ENCODE measurements around the gene VWA8. TPM values are rescaled to one million over a fixed set of nuclear protein-coding genes. Genes with fewer than 3 reads are reported as not detected.

Gene VWA8
- total and polyA plus RNA-seq, 2 of the 8 experiments (the other 6 are each of a cell fraction or from before 2014, with no cell fraction given), result 5.9 to 19.6 TPM

- CTCF ChIA-PET (ENCODE audit: partially characterized antibody), result interaction anchor here (0.8 to 1.7 kb wide), 3 partner anchors 15 to 158 kb away, joined by 3 read pairs; no protein-coding TSS in a partner anchor
Measured at GRCh38 chr13:41634407-41634806, 326.5 kb downstream of the VWA8 start.

More at GRCh38 chr13:41634407-41634806, 326.5 kb downstream of the VWA8 start:
- 78 to 100% methylated on average over 1 to 3 of the region's 3 CpGs for WGBS, 2 experiments (ENCODE audit: extremely low coverage in 1 of 2, insufficient coverage in 1 of 2, insufficient read length in 1 of 2, insufficient replicate concordance in 2 of 2, low coverage in 1 of 2, low lambda C conversion rate in 2 of 2, missing lambda C conversion rate in 1 of 2)
- Histone ChIP-seq H3K18ac (ENCODE audit: extremely low read depth, low read length) (no peak overlapping the region), H3K79me2 (ENCODE audit: control insufficient read depth in 1 of 2, insufficient read depth in 2 of 2, low read length in 2 of 2) (no peaks in the 10 kb centered on the region), H2AK5ac (ENCODE audit: low read depth, low read length) (no peak overlapping the region), H3K27ac (ENCODE audit: low read depth, low read length) (no peak overlapping the region), H3K4me3 (ENCODE audit: extremely low read depth in 1 of 4, insufficient read depth in 2 of 4, low read depth in 3 of 4, low read length in 4 of 4) (no peak overlapping the region), H3K4me2 (ENCODE audit: insufficient read depth in 1 of 2, low read depth in 2 of 2, low read length in 2 of 2) (no peak overlapping the region), H3K9ac (replicated peaks in 1 of 4; ENCODE audit: extremely low read depth in 1 of 4, low read depth in 3 of 4, low read length in 3 of 4) (no peak overlapping the region), H2BK20ac (ENCODE audit: low read length) (no peak overlapping the region), H3K23me2 (ENCODE audit: low read depth, low read length) (no peaks in the 10 kb centered on the region), H2BK120ac (replicated peaks; ENCODE audit: low read depth, low read length) (no peak overlapping the region), H3K4me1 (replicated peaks in 1 of 4; ENCODE audit: control insufficient read depth in 3 of 4, insufficient read depth in 4 of 4, low read length in 3 of 4) (peaks cover 0 to 3% (median 0%) of the 10 kb centered on the region in 4 experiments; a peak in 1 of 7 replicates), H3K27me3 (replicated peaks in 1 of 4; ENCODE audit: control insufficient read depth in 3 of 4, extremely low read depth in 1 of 4, insufficient read depth in 3 of 4, low read length in 3 of 4) (no peaks in the 10 kb centered on the region), H4K8ac (ENCODE audit: extremely low read depth, insufficient read depth, low read length) (no peak overlapping the region), H3K23ac (ENCODE audit: insufficient read length) (no peak overlapping the region), H4K5ac (ENCODE audit: insufficient read length, low read depth, low read length) (no peak overlapping the region), H3K9me3 (ENCODE audit: insufficient read depth in 2 of 2, low read depth in 1 of 2, low read length in 1 of 2) (no peaks in the 10 kb centered on the region), H2BK5ac (ENCODE audit: low read depth, low read length) (no peak overlapping the region), H4K91ac (replicated peaks; ENCODE audit: insufficient read length, low read length) (no peak overlapping the region), H3K56ac (replicated peaks; ENCODE audit: insufficient read length, low read depth, low read length) (no peak overlapping the region), H3K79me1 (ENCODE audit: low read depth, low read length) (no peaks in the 10 kb centered on the region; the same call in 1 of the 2 replicates), H3K4ac (replicated peaks; ENCODE audit: insufficient read length, low read depth, low read length) (no peak overlapping the region), H4K20me1 (replicated peaks in 1 of 2; ENCODE audit: control insufficient read depth in 1 of 2, insufficient read depth in 2 of 2, low read length in 2 of 2) (no peaks in the 10 kb centered on the region), H2AFZ (ENCODE audit: low read length) (no peak overlapping the region), H3K36me3 (ENCODE audit: control insufficient read depth in 2 of 4, insufficient read depth in 4 of 4, low read length in 3 of 4) (no peaks in the 10 kb centered on the region), H2BK15ac (ENCODE audit: low read length) (no peak overlapping the region), H3K14ac (ENCODE audit: insufficient read length) (no peak overlapping the region), H2BK12ac (ENCODE audit: low read depth, low read length) (no peak overlapping the region)
- POLR2A ChIA-PET (ENCODE audit: partially characterized antibody), result no interaction called here
- no peak for TF ChIP-seq MAX (IDR thresholded peaks at IDR 0.05)
- TF ChIP-seq CREB1 (IDR thresholded peaks at IDR 0.05), result no peak
- no peak for TF ChIP-seq SIN3A (conservative IDR thresholded peaks at IDR 0.05 in 1 of 2, IDR thresholded peaks at IDR 0.05 in 1 of 2; ENCODE audit: low read depth in 1 of 2, low read length in 2 of 2)
- TF ChIP-seq CHD1 (IDR thresholded peaks at IDR 0.05; ENCODE audit: low read depth, low read length), result no peak
- TF ChIP-seq KDM1A (IDR thresholded peaks at IDR 0.05; ENCODE audit: borderline replicate concordance, low read length), result no peak
- no peak for TF ChIP-seq SP1 (IDR thresholded peaks at IDR 0.05; ENCODE audit: low read depth, low read length)
- no peak for TF ChIP-seq CTBP2 (IDR thresholded peaks at IDR 0.05; ENCODE audit: borderline replicate concordance, insufficient read depth, insufficient read length, low read length)
- no peak for TF ChIP-seq POU5F1 (IDR thresholded peaks at IDR 0.05; ENCODE audit: low read depth, low read length)
- TF ChIP-seq POLR2AphosphoS5 (IDR thresholded peaks at IDR 0.05; ENCODE audit: low read depth, low read length), result no peak
- no peak for TF ChIP-seq EZH2 (IDR thresholded peaks at IDR 0.05; ENCODE audit: low read depth, low read length, severe bottlenecking)
- TF ChIP-seq NANOG (IDR thresholded peaks at IDR 0.05; ENCODE audit: insufficient read depth, low read depth, low read length, poor library complexity, severe bottlenecking), result no peak
- no peak for TF ChIP-seq BACH1 (IDR thresholded peaks at IDR 0.05; ENCODE audit: low read length)
- no peak for TF ChIP-seq GTF2F1 (IDR thresholded peaks at IDR 0.05; ENCODE audit: borderline replicate concordance, low read depth, low read length)
- no peak for TF ChIP-seq RAD21 (IDR thresholded peaks at IDR 0.05 in 1 of 2, conservative IDR thresholded peaks at IDR 0.05 in 1 of 2; ENCODE audit: low read depth in 2 of 2, low read length in 2 of 2)
- FAIRE-seq (no peak), DNase-seq (ENCODE audit: low read depth in 1 of 2, low spot score in 2 of 2) (no peak)
